LNCAP (cell line): ENCODE results near the gene LRRN1.

Source experiments
- TF ChIP-seq, protein P1 (sequence below): fragments of 450-650 bp; IDR thresholded peaks from 2 replicates; pipeline ENCODE4 v1.5.1; 2017; ENCODE audit warnings: mild to moderate bottlenecking

The LRRN1 gene

DNA sequence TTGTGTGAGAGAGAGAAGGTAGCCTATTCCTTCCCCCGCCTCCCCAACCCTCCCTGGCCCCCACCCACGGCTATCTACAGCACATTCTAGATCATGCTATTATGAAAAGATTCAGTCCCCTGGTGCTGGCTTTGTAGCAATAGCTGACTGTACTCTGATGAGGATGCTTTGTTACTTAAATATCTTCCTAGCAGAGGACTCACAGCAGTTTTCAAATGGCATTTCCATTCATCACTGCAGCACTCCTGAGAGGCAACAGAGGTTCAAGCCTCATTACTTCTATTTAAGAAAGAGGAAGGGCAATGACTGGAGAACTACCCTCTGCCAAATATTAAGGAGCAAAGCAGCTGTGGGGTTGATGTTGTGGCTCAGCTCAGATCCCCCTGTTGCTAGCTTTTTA lies 61.0 kb downstream of the LRRN1 start:
- TF ChIP-seq, protein P1, sequence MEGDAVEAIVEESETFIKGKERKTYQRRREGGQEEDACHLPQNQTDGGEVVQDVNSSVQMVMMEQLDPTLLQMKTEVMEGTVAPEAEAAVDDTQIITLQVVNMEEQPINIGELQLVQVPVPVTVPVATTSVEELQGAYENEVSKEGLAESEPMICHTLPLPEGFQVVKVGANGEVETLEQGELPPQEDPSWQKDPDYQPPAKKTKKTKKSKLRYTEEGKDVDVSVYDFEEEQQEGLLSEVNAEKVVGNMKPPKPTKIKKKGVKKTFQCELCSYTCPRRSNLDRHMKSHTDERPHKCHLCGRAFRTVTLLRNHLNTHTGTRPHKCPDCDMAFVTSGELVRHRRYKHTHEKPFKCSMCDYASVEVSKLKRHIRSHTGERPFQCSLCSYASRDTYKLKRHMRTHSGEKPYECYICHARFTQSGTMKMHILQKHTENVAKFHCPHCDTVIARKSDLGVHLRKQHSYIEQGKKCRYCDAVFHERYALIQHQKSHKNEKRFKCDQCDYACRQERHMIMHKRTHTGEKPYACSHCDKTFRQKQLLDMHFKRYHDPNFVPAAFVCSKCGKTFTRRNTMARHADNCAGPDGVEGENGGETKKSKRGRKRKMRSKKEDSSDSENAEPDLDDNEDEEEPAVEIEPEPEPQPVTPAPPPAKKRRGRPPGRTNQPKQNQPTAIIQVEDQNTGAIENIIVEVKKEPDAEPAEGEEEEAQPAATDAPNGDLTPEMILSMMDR = no peak

DNA sequence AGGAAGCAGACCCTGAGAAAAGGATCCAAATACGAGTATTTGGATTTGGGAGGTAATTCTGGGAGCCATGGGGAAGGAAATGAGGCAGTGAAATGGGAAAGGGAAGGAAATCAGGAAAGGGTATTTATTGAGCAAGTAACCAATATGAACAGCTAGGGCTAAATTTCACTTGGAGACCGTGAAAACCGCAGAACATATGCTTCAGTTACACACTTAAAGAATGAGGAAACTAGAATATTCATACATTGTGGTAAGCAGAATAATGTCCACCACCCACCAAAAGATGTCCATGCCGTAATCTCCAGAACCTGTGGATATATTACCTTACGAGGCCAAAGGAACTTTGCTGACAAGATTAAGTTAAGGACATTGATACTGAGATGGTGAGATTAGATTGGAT lies 63.3 kb downstream of the LRRN1 start:
- TF ChIP-seq, protein P1 = no peak

DNA sequence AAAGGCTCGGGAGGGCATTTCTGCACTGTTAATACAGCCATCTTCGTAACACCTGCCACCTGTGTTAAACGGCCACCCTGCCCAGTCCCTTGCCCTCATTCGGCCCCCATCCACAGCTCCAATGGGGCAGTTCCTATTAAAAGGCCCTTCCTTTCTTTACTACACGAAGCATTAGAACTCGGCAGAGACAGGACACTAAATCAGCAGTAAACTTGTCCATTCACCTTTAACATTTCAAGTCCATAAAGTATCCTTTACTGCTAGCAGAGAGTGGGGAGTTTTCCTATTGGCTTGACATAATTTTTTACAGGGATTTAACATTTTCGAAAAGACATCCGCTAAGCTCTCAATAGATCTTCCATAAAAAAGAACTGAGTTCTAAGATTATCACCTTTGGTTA lies 76.3 kb downstream of the LRRN1 start:
- TF ChIP-seq, protein P1 = no peak

DNA sequence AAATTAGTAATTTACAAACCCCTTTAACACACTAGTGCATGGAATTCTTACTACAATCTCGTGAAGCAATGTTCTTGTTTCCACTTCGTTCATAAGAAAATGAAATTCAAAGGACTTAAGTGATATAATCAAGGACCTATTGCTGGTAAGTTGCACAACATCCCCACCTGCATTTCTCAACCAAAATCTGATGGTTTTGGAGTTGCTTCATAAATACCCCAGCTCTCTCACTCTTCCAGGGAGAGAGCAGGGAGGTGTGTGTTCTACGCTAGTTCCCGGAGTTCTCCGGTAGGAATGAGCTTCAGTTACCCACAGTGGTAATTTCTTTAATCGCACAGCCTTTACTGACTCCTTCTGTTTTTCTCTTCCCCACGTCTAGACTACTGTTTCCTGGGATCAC lies 81.8 kb downstream of the LRRN1 start:
- TF ChIP-seq, protein P1 = no peak

DNA sequence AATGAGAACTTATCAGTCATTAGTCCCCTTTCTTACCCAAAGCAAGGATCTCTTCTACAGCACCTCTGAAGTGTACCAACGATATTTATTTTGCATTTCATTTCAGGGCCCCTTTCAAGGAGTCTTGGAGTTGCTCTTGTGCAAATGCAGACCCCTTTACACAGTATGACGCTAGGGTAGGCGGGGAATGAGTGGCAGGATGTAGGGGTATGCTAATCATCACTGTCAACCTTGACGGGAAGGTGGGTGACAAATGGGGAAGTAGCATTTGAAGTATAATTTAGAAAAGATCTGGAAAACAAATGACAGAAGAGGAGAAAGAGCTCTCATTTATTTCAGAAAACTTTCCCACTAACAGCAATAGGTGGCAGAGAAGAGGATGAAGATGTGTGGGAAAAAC lies 94.4 kb downstream of the LRRN1 start:
- TF ChIP-seq, protein P1 = no peak
